ENCODE data around the gene RAD50. TPM values are rescaled to one million over a fixed set of nuclear protein-coding genes. Genes with fewer than 3 reads are reported as not detected.

RAD50 gene
- total and polyA plus RNA-seq, 2 of the 4 experiments (the other 2 are of a cell fraction): 5.2 to 6.2 TPM

DNA sequence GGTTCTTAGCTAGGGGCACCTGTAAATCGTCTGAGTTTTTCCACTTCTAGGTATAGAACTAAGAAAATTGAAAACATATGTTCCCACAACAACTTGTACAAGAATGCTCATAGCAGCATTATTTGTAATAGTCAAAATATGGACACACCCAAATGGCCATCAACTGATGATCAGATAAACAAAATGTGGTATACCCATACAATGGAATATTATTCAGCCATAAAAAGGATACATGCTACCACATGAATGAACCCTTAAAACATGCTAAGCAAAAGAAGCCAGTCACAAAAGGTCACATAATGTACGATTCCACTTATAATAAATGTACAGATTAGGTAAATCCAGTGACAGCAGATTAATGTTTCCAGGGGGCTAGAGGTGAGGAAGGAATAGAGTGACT lies 55.2 kb downstream of the RAD50 start:
- Histone ChIP-seq H3K9me1 (ENCODE audit: insufficient read depth, low read length) (no peaks in the 10 kb centered on the region), H3K27ac (ENCODE audit: insufficient read depth, low read length) (no peak overlapping the region), H4K20me1 (ENCODE audit: insufficient read depth, low read length) (no peaks in the 10 kb centered on the region), H4K8ac (ENCODE audit: low read depth in 2 of 2, low read length in 2 of 2) (no peak overlapping the region), H2BK15ac (ENCODE audit: low read depth, low read length) (no peak overlapping the region), H2AK5ac (ENCODE audit: low read depth, low read length) (no peak overlapping the region), H3K36me3 (ENCODE audit: control insufficient read depth, insufficient read depth, low read length) (peaks cover 13% of the 10 kb centered on the region; the same call in 1 of the 2 replicates), H2BK20ac (ENCODE audit: low read depth, low read length) (no peak overlapping the region), H3K4ac (ENCODE audit: low read depth, low read length) (no peak overlapping the region), H3K23ac (ENCODE audit: low read depth, low read length) (no peak overlapping the region), H3K9ac (ENCODE audit: low read depth, low read length) (no peak overlapping the region), H4K5ac (ENCODE audit: low read depth, low read length) (no peak overlapping the region), H2AK9ac (replicated peaks; ENCODE audit: low read depth, low read length, poor library complexity) (no peak overlapping the region), H3K18ac (ENCODE audit: low read depth, low read length) (no peak overlapping the region), H2BK120ac (ENCODE audit: low read depth, low read length) (no peak overlapping the region), H3K4me3 (ENCODE audit: insufficient read depth, low read depth, low read length) (no peak overlapping the region), H4K91ac (ENCODE audit: insufficient read depth, low read depth, low read length) (no peak overlapping the region), H3K14ac (replicated peaks; ENCODE audit: low read depth, low read length) (no peak overlapping the region), H3K4me1 (ENCODE audit: control insufficient read depth, insufficient read depth, low read length) (no peaks in the 10 kb centered on the region), H2BK5ac (ENCODE audit: low read depth, low read length, poor library complexity, severe bottlenecking) (no peak overlapping the region), H3K4me2 (ENCODE audit: low read depth, low read length) (no peak overlapping the region), H3K9me3 (ENCODE audit: control insufficient read depth, insufficient read depth, low read length) (no peaks in the 10 kb centered on the region), H2AFZ (replicated peaks; ENCODE audit: low read length, poor library complexity) (no peak overlapping the region), H3K27me3 (ENCODE audit: control insufficient read depth, insufficient read depth, low read length) (no peaks in the 10 kb centered on the region), H3K79me1 (ENCODE audit: low read depth in 1 of 2, low read length in 2 of 2) (no peaks in the 10 kb centered on the region), H3K56ac (ENCODE audit: extremely low read depth, insufficient read depth, low read length) (no peak overlapping the region)
- intact Hi-C loops (cut with micrococcal nuclease): loop anchor here (5.0 kb wide), 2 partner anchors 40 to 95 kb away; no protein-coding TSS in a partner anchor
- POLR2A ChIA-PET (ENCODE audit: unreplicated experiment): no interaction called here
- no CpG with 5 or more reads among the region's 2 CpGs for WGBS, 2 experiments (ENCODE audit: extremely low coverage in 2 of 2, insufficient read length in 1 of 2)
- in situ Hi-C loops (cut with MboI; ENCODE audit: low sequenced_read_pairs): no loop called here
- CTCF ChIA-PET: no interaction called here
- DNase-seq: no peak
- dilution Hi-C loops (cut with HindIII; ENCODE audit: low sequenced_read_pairs, unreplicated experiment): no loop called here
- TF ChIP-seq RCOR1 (IDR thresholded peaks at IDR 0.05; ENCODE audit: insufficient replicate concordance, low read length) (no peak), MAZ (IDR thresholded peaks at IDR 0.05; ENCODE audit: borderline replicate concordance, low read depth, low read length) (no peak), BHLHE40 (IDR thresholded peaks at IDR 0.05; ENCODE audit: low read depth, low read length) (no peak), RAD21 (IDR thresholded peaks at IDR 0.05; ENCODE audit: low read length) (no peak), CHD1 (IDR thresholded peaks at IDR 0.05; ENCODE audit: low read depth, low read length) (no peak), RFX5 (IDR thresholded peaks at IDR 0.05; ENCODE audit: low read depth, low read length) (no peak), MXI1 (IDR thresholded peaks at IDR 0.05; ENCODE audit: borderline replicate concordance, low read depth, low read length) (no peak), FOS (IDR thresholded peaks at IDR 0.05; ENCODE audit: low read depth, low read length) (no peak), NFE2L2 (IDR thresholded peaks at IDR 0.05; ENCODE audit: low read depth, low read length) (no peak), POLR2A (IDR thresholded peaks at IDR 0.05; ENCODE audit: low read depth, low read length) (no peak)
- TF ChIP-seq, protein P1, sequence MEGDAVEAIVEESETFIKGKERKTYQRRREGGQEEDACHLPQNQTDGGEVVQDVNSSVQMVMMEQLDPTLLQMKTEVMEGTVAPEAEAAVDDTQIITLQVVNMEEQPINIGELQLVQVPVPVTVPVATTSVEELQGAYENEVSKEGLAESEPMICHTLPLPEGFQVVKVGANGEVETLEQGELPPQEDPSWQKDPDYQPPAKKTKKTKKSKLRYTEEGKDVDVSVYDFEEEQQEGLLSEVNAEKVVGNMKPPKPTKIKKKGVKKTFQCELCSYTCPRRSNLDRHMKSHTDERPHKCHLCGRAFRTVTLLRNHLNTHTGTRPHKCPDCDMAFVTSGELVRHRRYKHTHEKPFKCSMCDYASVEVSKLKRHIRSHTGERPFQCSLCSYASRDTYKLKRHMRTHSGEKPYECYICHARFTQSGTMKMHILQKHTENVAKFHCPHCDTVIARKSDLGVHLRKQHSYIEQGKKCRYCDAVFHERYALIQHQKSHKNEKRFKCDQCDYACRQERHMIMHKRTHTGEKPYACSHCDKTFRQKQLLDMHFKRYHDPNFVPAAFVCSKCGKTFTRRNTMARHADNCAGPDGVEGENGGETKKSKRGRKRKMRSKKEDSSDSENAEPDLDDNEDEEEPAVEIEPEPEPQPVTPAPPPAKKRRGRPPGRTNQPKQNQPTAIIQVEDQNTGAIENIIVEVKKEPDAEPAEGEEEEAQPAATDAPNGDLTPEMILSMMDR (conservative IDR thresholded peaks at IDR 0.05; ENCODE audit: low read depth, low read length): no peak
- BruUV-seq (replicated peaks): no TSS peak
- ATAC-seq (ENCODE audit: low read depth): no peak

Data from IMR-90 (cell line).